ENCODE data around the gene ATF1.
A peak's percentile ranks its signal among the peaks of the same experiment; 100 is the strongest.

ATF1 gene

GRCh38 chr12:50734409-50735263, 29.3 kb upstream of the ATF1 start:
- DNase-seq (ENCODE audit: extremely low read depth, low read depth) = no peak
- no peak overlapping the region for H3K4me3 ChIP-seq (replicated peaks; ENCODE audit: low read depth, low read length)
- TF ChIP-seq CTCF (IDR thresholded peaks at IDR 0.05; ENCODE audit: low read depth, low read length, missing control alignments) = peak; percentile 69

GRCh38 chr12:50739611-50740010, 24.3 kb upstream of the ATF1 start:
- no peak overlapping the region for H3K4me3 ChIP-seq (replicated peaks; ENCODE audit: low read depth, low read length)
- TF ChIP-seq CTCF (IDR thresholded peaks at IDR 0.05; ENCODE audit: low read depth, low read length, missing control alignments) = no peak
- no peak for DNase-seq (ENCODE audit: extremely low read depth, low read depth)

GRCh38 chr12:50740307-50740706, 23.6 kb upstream of the ATF1 start:
- no peak for DNase-seq (ENCODE audit: extremely low read depth, low read depth)
- no peak overlapping the region for H3K4me3 ChIP-seq (replicated peaks; ENCODE audit: low read depth, low read length)
- no peak for TF ChIP-seq CTCF (IDR thresholded peaks at IDR 0.05; ENCODE audit: low read depth, low read length, missing control alignments)

GRCh38 chr12:50742776-50743175, 21.1 kb upstream of the ATF1 start:
- no peak overlapping the region for H3K4me3 ChIP-seq (replicated peaks; ENCODE audit: low read depth, low read length)
- DNase-seq (ENCODE audit: extremely low read depth, low read depth) = no peak
- TF ChIP-seq CTCF (IDR thresholded peaks at IDR 0.05; ENCODE audit: low read depth, low read length, missing control alignments) = no peak

GRCh38 chr12:50745861-50746260, 18.0 kb upstream of the ATF1 start:
- TF ChIP-seq CTCF (IDR thresholded peaks at IDR 0.05; ENCODE audit: low read depth, low read length, missing control alignments) = no peak
- DNase-seq (ENCODE audit: extremely low read depth, low read depth) = no peak
- H3K4me3 ChIP-seq (replicated peaks; ENCODE audit: low read depth, low read length) = no peak overlapping the region

GRCh38 chr12:50746431-50746830, 17.5 kb upstream of the ATF1 start:
- DNase-seq (ENCODE audit: extremely low read depth, low read depth) = no peak
- H3K4me3 ChIP-seq (replicated peaks; ENCODE audit: low read depth, low read length) = no peak overlapping the region
- no peak for TF ChIP-seq CTCF (IDR thresholded peaks at IDR 0.05; ENCODE audit: low read depth, low read length, missing control alignments)
